NCI-H2029 (cell line): ENCODE data around the gene PHLDB3.
"Not testable (repeated sequence)": the region's sequence is repeated elsewhere in the genome, so short reads cannot be mapped to it uniquely, and the experiment has no call there.

Experiments
- DNase-seq: peaks from one replicate; lab custom pipeline; 2025; lab: John Stamatoyannopoulos, UW

The PHLDB3 gene

DNA sequence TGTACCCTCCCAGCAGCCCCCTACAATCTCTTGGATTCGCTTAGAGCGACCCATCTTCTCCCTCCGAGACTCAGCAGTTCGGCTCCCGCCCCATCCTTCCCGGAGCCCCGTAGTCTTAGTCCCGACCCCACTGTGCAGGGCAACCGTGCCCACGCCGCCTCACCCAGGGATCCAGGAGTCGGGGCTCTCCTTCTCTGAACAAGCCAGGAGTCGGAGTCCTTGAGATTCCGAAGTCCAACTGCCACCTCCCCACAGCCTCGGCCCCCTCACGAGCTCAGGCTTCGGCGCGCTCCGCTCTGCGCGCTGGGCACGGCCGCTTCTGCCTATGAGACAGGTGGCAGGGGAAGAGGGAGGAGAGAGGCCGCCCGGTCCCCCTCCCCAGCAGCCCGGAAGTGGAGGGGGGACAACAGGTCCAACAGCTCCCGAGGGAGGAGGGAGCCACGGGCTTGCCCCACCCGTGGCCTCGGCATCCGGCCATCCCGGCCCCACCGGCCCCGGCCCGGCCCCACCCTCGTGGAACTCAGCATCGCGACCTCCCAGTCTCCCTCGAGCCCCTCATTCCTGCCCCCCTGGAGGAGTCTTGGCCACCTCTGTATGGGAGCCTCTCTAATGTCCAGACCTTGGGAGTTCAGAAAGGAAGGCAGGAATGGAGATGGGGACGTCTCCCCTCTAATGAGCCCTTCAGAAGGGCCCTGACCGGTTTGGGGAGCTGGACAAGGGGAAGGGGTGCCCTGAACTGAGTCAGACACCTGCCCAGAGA, at the start of gene PHLDB3:
TSS of gene PHLDB3 (minus strand) at position 321 of the 760 bp plus-strand sequence. CDS start 628 bp downstream, outside the sequence.
- peak; percentile 36 for DNase-seq

DNA sequence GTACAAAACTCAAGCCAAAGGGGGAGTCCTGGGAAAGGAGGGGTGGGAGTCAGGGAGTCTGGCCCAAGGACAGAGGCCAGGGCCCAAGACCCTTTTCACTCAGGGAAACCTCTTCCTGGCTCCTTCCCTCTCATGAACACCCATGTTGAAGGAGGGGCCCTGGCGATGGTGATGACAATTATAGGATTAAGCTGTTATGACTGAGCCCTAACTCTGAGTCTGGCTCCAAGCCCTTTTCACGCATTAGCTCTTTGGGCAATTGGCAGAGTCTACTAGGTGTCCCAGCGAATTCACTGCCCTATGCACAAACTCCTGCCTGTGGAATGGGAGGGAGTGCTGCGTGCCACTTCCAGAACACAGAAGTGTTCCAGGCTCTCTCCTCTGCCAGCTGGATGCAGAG, 49.1 kb upstream of the PHLDB3 start:
- no peak for DNase-seq

DNA sequence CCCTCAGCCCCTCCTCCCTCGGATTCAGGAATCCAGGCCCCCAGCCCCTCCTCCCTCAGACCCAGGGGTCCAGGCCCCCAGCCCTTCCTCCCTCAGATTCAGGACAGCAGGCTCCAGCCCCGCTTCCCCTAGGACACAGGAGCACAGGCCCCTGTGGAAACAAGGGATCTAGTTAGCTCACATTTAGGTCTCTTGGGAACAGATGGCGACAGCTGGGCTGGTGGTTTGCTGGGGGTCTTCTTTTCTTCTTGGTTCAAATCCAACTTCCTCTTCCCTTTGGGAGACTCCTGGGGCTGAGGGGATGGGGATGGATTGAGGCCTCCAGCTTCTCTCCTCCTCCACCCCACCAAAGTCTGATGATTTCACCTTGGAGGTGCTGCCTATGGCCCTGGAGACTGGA, 48.1 kb upstream of the PHLDB3 start:
- DNase-seq: no peak

DNA sequence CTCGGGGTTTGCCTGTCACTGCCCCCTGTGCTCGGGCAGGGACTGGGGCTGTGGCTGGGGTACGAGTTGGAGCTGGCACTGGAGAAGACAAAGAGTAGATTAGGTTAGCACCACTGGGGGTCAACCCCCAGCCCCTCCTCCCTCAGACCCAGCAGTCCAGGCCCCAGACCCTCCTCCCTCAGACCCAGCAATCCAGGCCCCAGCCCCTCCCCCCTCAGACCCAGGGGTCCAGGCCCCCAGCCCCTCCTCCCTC, 47.6 kb upstream of the PHLDB3 start:
- DNase-seq: no peak

DNA sequence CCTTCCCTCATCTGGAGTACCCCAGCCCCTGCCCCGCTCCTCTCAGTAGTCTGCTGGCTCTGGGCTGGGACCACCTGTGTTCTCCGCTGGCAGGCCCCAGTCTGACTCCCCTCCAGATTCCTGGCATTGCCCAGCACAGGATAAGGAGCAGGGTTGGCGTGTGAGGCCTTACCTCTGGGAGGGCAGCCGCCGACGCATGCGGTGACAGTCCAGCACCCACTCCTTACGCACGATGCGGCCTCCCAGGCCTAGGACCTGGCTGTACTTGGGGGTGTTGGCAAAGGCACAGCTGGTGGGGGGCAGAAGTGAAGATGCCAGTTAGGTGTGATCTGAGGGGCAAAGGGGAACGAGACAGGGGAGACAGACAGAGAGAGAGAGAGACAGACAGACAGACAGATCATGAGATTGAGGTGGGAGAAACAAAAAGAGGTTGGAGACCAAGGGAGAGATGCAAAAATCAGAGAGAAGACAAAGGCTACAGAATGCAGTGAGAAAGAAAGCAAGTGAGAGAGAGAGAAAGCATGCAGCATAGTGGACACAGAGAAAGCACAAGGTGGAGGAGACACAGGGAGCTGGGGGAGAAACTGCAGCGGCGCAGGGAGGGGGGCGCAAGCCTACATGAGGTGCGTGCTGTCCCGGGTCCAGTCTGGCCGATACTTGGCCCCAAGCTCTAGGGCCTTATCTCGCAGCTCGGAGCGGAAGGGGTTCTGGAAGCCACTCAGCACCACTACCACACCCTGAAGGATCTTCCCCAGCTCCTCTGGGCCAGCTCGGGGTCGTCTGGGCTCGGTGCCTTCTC, 47.1 kb upstream of the PHLDB3 start:
- DNase-seq: no peak

DNA sequence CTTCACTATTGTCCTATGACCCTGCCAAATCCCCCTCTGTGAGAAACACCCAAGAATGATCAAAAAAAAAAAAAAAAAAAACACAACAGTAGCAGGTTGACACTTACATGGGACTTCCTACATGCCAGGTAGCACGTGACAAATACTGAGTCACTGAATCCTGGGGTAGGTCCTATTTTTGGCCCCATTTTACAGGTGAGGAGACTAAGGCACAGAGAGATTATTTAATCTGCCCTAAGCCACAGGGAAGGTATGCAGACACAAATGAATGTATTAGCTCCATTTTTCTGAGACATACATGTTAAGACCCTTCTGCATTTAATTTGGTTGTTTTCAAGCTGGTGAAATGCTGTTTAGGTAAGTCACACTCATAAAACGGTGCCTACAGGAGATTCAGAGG, 44.2 kb upstream of the PHLDB3 start:
- DNase-seq: no peak

DNA sequence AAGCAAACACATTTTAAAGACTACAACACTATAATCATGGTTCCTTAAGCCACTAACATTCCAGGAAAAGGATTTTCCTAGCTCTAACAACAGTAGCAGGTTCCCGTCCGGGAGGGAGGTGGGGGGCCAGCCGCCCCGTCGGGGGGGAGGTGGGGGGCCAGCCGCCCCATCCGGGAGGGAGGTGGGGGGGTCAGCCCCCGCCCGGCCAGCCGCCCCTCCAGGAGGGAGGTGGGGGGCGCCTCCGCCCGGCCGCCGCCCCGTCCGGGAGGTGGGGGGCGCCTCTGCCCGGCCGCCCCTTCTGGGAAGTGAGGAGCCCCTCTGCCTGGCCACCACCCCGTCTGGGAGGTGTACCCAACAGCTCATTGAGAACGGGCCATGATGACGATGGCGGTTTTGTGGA, 43.4 kb upstream of the PHLDB3 start:
- not testable (repeated sequence) for DNase-seq

DNA sequence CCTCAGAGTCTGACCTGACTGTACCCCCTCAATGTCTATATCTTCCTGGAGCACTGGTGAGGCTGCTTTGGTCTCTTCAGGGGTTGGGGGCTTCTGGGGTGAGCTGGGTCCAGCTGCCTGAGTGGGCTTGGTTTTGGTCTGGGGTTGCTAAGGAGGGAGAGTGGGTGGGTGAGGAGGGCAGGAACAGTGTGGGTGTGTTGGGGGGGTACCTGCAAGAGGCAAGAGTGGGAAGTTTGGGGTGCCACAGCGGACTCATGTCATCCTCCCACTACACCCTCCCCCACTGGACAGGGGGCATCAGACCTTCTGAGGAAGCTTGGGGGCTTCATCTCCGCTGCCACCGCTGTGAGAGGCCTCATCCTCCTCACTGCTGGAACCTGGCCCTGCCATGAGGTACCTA, 42.0 kb upstream of the PHLDB3 start:
- no peak for DNase-seq

DNA sequence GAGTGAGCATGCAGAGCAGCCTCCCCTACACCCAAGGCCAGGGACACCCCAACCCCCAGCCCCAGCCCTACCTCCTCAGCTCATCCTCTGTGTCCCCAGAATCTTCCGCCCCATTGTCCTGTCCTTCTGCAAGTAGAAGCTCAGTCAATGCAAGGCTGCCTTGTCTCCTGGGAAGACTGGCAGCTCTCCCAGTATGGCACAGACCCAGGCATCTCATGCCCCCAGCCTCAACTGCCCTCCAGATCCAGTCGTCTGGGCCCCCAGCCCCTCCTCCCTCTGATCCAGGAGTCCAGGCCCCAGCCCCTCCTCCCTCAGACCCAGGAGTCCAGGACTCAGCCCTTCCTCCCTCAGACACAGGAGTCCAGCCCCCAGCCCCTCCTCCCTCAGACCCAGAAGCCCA, 41.4 kb upstream of the PHLDB3 start:
- DNase-seq: no peak

DNA sequence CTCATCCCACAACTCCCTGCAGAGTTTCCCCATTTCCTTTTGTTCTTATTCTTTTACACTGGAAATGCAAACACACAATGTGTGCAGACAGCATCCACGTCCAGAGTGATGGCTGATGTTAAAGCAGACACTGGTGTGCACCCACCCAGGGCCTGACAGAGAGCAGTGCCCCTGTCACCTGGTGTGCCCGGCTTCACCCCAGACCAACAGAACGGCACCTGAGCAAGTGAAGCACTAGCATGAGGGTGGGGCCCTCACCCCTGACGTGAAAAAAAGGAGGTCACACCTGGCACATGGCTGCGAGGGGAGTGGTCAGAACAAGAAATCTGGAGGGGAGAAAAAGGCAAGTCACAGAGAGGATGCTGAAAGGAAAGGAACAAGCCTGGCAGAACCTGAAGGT, 40.7 kb upstream of the PHLDB3 start:
- DNase-seq: no peak

DNA sequence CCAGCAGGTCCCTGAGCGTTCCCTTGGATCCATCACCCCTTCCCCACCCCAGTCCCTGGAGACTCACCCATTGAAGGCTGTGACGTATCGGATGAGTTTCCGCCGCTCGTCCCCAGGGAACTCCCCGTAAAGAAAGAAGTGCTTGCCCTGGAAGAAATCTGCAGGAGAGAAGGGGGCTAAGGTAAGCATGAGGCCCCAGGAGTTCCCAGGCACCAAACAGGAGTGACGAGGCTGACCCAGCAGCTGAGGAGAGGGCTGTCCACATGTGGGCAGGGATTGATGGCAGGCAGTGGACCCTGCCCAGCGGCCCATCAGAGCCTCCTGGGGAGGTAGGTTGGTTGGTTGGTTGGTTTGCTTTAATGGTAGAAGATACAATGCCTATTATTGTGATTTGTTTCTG, 39.5 kb upstream of the PHLDB3 start:
- DNase-seq: no peak

DNA sequence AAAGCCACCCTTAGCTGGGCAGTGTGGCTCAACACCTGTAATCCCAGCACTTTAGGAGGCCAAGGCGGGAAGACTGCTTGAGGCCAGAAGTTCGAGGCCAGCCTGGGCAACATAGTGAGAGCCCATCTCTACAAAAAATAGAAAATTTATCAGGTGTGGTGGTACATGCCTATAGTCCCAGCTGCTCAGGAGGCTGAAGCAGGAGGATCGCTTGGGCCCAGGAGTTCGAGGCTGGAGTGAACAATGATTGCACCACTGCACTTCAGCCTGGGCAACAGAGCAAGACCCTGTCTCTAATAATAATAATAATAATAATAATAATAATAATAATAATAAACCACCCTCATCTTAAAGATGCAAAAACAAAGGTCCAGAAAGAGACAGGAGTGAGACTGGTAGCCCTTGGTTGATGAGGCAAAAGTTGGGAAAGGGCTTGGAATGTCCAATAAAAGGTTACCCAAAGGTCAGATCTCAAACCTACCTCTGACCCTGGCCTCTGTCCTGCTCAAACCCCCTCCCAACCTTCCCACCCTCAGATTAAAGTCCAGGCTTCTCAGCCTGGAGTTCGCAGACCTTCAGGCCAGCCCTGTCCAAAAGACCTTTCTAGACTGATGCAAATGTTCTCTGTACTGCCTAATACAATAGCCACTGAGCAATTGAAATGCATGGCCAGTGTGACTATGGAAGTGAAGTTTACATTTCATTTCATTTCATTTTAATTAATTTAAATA, 37.5 kb upstream of the PHLDB3 start:
- DNase-seq: no peak

DNA sequence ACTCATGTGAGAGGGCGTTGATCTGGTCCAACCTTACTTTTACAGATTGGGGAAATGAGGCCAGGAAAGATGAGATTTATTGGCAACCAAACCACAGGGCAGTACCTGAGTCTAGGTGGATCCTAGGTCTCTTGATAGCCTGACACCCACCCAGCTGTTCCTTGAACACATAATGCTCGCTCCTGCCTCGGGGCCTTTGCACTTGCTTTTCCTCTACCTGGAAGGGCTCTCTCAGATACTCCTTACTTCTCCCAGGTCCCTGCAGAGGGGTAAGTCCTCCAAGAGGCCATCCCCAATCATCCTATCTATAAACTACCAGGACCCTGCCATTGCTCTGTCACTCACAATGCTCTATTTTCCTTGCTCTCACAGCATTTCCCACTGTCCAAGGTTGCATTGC, 35.8 kb upstream of the PHLDB3 start:
- DNase-seq: no peak

DNA sequence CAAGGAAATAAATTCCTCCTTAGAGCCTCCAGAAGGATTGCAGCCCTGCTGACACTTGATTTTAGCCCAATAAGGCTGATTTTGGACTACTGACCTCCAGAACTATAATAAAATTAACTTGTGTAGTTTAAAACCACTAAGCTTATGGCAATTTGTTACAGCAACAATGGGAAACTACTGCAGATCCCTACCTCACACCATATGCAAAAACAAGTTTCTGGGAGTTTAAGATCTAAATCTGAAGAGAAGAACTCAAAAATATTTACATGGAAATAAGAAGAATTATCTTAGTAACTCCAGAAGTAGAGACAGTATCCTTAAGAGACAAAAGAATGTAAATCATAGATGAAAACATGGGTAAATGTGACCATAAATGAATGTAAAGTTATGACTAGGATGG, 34.4 kb upstream of the PHLDB3 start:
- DNase-seq: no peak

DNA sequence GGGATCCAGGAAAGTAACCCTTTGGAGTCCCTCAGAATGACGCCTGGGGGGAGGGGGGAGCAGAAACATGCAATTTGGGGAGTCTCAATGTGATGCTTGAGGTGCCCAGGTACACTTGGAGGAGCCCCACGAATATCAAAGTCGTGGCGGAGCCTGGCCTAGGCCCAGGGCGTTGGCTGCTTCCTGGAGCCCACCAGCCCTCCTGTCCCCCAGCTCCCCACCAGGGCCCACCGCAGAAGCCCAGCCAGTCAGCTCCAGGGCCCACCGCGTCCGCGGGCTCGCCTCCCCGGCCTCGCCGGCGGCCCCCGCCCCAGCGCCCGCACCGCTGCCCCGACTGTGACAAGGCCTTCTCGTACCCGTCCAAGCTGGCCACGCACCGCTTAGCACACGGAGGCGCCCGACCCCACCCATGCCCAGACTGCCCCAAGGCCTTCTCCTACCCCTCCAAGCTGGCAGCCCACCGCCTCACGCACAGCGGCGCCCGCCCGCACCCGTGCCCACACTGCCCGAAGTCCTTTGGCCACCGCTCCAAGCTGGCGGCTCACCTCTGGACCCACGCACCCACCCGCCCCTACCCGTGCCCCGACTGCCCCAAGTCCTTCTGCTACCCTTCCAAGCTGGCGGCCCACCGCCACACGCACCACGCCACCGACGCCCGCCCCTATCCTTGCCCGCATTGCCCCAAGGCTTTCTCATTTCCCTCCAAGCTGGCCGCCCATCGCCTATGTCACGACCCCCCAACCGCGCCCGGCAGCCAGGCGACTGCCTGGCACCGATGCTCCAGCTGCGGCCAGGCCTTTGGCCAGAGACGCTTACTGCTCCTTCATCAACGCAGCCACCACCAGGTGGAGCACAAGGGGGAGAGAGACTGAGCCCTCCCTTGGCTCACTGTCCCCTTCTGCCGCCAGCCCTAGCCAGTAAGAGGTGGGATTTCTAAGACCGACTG, 30.5 kb upstream of the PHLDB3 start:
- peak; percentile 38 for DNase-seq

DNA sequence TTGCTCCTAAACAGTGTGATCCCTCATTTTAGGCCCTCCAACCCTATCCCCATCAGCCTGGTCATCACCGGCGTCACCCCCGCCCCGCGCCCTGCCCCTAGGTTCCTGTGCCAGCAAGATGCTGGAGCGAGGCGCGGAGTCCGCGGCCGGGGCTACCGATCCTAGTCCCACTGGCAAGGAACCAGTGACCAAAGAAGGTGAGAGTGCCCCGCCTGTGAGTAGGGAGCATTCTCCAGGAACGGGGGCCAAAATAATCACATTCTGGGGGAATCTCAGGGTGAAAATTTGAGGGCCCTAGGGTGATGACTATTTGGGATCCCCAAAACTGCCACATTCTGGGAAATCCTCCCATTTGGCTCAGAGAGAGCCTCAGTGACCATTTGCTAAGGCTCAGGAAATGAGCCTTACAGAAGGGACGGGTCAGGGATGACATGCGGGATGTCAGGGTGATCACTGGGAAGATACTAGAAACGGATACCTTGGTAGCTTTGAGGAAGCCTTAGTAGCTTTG, 29.8 kb upstream of the PHLDB3 start:
- no peak for DNase-seq

DNA sequence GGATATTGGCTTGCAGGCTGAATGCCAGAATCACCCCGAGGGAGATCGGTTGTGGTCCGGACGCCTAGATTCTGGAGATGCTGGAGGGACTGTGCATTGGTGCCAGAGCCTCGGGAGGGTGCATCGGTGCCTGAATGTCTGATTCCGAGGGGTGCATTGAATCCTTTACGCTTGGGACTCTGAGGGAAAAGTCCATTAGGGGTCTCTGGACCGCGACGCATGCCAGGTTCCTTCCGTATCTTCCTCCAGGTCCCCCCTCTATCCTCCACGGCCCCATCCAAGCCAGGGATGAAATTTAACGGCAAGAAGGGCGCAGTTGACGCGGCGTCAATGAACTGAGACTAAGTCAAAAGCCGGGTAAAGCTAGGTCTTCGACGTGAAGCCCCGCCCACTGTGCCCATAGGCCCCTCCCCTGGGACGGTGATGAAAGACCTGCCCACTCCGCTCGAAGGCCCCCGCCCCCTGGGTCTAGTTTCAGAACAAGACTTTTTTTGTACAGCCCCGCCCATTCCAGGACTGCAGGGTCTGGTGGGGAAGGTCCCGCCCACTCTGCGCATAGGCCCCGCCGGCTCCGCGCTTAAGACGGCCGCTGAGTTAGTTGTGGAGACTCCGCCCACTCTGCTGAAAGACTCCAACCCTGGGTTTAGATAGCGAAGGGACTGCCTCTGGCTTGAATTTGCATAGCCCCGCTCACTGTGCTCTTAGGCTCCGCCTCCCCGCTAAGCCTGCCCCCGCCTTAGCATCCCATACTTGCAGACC, 29.2 kb upstream of the PHLDB3 start:
- peak; percentile 99 for DNase-seq

DNA sequence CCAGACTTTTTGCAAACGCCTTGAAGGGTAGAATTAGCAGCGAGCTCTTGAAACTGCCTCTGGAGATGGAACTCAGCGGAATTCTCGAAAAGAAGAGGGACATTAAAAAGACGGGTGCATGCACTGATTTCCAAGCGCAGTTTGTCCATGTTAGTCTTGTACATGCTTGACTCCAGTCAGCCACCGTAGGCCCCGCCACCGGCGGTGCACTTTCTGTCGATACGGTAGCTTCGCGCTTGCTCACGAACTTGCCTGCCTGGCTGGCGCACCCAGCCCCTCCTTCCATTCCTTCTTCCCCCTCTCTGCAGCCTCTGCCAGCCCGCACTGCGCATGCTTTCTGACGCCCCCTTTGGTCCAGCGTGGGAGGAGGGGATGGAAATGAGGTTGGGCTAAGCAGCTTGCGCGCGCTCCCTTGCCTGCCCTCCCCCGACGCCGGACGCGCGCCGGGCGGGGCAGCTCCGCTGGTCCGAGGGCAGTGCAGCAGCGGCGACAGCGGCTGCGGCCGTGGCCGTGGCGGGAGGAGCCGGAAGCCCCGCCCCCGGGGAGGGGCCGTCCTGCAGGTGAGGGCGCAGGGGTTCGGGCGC, 28.5 kb upstream of the PHLDB3 start, which contains the start of gene ZNF575:
TSS of gene ZNF575 (plus strand) at position 227 of the 584 bp plus-strand sequence. CDS start 1,235 bp downstream, outside the sequence.
- DNase-seq: peak; percentile 85

DNA sequence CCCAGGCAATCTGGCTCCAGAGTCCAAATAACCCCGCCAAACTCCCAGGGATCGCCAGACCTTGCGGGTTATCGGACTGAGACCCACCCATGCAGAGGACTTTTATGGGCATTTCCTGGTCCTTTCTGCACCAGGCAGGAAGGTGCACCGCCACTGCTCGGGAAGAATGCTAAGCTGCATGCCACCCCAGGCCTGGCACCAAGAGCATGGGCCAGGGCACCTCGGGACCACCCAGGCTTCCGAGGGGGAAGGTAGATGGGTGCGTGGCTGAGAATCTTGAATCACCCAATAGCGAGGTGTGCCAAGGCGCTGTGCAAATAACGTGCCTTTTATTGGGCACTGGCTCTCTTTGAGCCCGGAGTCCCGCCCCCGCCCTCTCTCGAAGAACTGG, 28.0 kb upstream of the PHLDB3 start:
- DNase-seq: peak; percentile 49

DNA sequence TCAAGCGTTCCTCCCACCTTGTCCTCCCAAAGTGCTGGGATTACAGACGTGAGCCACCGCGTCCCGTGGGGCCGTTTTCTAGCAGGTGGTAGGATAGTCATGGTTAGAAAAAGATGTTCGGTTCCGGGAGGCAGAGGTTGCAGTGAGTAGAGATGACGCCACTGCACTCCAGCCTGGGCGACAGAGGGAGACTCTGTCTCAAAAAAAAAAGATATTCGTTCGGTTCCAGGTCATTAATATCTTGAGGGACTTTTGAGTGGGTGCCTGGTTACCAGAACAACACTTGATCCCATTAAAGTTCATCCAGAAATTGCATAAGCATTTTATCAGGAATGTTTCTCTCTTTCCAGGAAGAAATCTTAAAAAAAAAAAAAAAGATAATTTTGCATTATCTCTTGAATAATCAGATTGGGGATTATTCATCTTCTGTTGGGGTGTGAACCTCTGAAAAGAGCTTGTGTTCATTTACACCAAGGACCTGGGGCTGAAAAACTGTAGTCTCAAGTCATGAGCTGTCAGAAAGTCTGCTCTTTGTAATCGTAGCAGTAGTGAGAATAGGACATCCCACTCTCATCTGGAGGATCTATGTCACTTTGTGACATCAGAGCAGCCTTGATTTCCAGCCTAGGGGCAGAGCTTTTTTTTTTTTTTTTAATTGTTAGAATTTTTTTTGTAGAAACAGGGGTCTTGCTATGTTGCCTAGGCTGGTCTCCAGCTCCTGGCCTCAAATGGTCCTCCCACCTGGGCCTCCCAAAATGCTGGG, 23.5 kb upstream of the PHLDB3 start:
- peak; percentile 67 for DNase-seq
